Measurements from ENCODE around the gene TAF12.
"Not testable (repeated sequence)": the region's sequence is repeated elsewhere in the genome, so short reads cannot be mapped to it uniquely, and the experiment has no call there.

TAF12 gene

GRCh38 chr1:28582248-28582615 lies 60.6 kb downstream of the TAF12 start:
- DNase-seq (ENCODE audit: low read depth in 3 of 3) = no peak

GRCh38 chr1:28581531-28582247 lies 61.2 kb downstream of the TAF12 start:
- DNase-seq (ENCODE audit: low read depth in 3 of 3) = peak; percentile 86 to 91 (median 91)

GRCh38 chr1:28580722-28581530 lies 61.9 kb downstream of the TAF12 start:
- peak in 2 of 3 donors; percentile 35 to 44 for DNase-seq (ENCODE audit: low read depth in 3 of 3)

- no peak for DNase-seq (ENCODE audit: low read depth in 3 of 3)
Measured at GRCh38 chr1:28579401-28579800, 63.5 kb downstream of the TAF12 start.

DNA sequence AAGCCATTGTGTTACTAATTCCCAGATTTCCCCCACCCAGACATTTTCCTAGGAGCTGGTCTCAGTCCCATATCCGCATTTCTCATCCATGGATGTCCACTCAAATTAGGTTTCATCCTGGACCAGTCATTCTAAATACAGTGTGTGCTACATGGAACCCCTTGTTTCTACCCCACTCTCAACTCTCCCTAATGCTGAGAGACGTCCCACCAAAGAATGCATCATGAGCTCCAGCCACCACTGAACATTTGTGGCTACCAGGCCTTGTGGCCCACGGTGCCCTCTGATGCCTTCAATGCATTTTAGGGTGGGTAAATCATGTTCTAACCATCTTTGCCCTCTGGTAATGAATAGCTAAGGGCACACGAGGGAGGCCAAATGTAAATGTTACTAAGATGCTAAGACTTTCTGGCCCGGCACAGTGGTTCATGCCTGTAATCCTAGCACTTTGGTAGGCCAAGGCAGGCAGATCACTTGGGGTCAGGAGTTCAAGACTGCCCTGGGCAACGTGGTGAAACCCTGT lies 64.1 kb downstream of the TAF12 start:
- no peak for DNase-seq (ENCODE audit: low read depth in 3 of 3)

GRCh38 chr1:28577738-28578536 lies 64.9 kb downstream of the TAF12 start:
- DNase-seq (ENCODE audit: low read depth in 3 of 3) = no peak

DNA sequence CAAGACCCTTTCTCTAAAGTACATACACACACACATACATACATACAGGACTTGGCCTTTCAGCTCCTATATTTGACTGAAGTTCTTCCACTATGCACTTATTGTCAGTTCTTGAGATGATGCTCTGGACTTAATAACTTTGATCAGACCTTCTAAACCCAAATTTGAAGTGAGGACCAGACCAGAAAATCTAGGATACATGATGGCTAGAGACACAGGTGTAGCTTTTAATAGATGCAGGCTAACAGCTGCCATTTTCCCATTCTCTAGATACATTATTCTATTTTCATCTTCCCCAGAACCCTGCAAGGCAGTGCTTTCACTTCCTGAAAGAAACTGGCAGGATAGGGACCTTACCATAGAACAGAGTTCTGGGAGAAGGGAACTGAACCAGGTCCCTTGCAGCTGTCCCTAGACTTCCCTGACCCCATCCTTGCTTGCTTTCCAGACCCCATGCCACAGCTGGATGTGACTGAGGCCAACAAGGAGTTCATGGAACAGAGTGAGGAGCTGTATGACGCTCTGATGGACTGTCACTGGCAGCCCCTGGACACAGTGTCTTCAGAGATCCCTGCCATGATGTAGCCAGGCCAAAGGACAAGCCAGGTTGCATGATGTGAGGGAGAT lies 65.7 kb downstream of the TAF12 start:
- no peak for DNase-seq (ENCODE audit: low read depth in 3 of 3)

- no peak for DNase-seq (ENCODE audit: low read depth in 3 of 3)
Measured at GRCh38 chr1:28573564-28573963, 69.3 kb downstream of the TAF12 start.

DNA sequence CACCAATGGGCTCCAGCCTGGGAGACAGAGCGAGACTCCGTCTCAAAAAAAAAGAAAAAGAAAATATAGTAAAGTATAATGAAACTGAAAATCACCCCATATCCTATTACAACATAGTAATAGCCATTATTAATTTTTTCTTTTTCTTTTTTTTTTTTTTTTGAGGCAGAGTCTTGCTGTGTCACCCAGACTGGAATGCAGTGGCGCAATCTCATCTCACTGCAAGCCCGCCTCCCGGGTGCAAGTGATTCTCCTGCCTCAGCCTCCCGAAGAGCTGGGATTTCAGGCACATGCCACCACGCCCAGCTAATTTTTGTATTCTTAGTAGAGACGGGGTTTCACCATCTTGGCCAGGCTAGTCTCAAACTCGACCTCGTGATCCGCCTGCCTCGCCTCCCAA lies 70.0 kb downstream of the TAF12 start:
- DNase-seq (ENCODE audit: low read depth in 3 of 3) = not testable (repeated sequence)

GRCh38 chr1:28571911-28572310 lies 71.0 kb downstream of the TAF12 start:
- no peak for DNase-seq (ENCODE audit: low read depth in 3 of 3)

DNA sequence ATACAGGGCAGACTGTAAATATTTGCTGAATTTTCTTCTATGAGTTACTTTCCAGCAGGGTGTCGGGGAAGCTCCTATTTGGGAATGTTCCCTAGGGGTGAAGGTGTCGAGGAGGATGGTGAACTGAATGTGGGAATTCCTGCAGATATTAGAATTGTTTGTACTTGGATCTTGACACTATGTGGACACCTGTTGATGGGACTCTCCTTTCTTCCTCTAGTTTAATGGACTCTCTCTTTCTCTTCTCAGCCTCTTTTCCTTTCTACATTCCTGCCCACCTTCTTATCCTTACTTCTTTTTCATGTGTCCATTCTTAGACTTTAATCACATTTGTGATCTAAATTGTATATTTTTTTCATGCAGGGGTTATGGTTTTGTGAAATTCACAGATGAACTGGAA lies 75.9 kb downstream of the TAF12 start:
- DNase-seq (ENCODE audit: low read depth in 3 of 3) = no peak

DNA sequence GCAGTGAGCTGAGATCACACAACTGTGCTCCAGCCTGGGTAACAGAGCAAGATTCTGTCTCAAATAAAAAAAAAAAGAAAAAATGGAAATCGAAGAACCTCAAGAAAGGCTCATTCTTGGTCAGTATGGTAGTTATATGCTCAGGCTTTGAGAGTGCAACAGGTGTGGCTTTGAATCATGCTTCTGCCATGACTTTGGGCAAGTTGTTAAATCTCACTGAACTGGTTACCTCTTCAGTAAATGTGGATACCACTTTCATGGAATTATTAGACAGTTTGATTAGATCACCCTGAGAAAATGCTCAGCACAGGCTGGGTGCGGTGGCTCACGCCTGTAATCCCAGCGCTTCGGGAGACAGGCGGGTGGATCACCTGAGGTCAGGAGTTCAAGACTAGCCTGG lies 77.1 kb downstream of the TAF12 start:
- no peak for DNase-seq (ENCODE audit: low read depth in 3 of 3)

DNA sequence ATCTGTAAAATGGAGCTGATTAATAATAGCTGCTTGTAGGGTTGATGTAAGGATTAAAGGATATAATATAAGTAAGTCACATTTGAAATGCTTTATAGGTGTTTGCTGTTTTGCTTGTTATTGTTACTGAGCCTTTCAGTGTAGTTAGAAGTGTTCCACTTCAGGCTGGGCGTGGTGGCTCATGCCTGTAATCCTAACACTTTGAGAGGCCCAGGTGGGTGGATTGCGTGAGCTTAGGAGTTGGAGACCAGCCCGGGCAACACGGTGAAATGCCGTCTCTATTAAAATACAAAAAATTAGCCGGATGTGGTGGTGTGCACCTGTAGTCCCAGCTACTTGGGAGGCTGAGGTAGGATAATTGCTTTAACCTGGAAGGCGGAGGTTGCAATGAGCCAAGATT lies 77.8 kb downstream of the TAF12 start:
- no peak for DNase-seq (ENCODE audit: low read depth in 3 of 3)

DNA sequence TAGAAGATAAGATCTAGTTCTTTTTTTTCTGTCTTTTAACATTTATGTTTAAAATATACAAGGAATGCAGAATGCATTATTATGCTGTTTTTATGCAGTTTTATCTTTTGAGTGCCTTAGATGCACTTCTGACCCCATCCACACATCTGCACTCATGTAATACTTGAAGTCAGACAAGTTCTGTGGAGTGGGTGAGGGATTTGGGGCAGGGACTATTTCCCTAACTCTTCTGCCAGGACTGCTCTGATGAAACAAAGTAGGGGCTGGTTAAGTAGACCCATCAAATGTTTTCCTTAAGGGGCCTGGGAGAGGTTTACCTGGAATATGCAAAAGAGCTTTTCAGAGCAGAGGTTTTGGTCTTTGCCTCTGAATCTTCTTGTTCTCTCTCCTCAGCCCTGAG lies 78.6 kb downstream of the TAF12 start:
- no peak for DNase-seq (ENCODE audit: low read depth in 3 of 3)

GRCh38 chr1:28560886-28561285 lies 82.0 kb downstream of the TAF12 start:
- no peak for DNase-seq (ENCODE audit: low read depth in 3 of 3)

All from stimulated activated CD4-positive, alpha-beta T cell treated with anti-CD3 and anti-CD28 coated beads, TNF-alpha, amount 100 ng/mL, for 48 hours (primary cell).